Lung (tissue), 12 donors: ENCODE results near the gene SEPTIN1. TPM values are rescaled to one million over a fixed set of nuclear protein-coding genes. Genes with fewer than 3 reads are reported as not detected.
A peak's percentile ranks its signal among the peaks of the same experiment; 100 is the strongest.

ENCODE experiments used
- ATAC-seq: fragments of 200-7000 bp; cut with Tn5 transposase; one replicate; pipeline ENCODE4 v1.9.1; 2020; ENCODE audit warnings: moderate number of reproducible peaks; ENCODE audit not compliant: insufficient read depth, low FRiP score
- DNase-seq, 3 donors: peaks; one replicate each; pipeline ENCODE4 v3.0.0-alpha.2; 2013 to 2017
- H3K27ac ChIP-seq, 2 donors: one replicate each; pipeline ENCODE4 v1.5.1; 2013; ENCODE audit warnings: mild to moderate bottlenecking in 2 of 2, moderate library complexity in 2 of 2, control low read depth in 1 of 2, inconsistent platforms in 1 of 2, low read depth in 1 of 2, low read length in 1 of 2
- H3K27me3 ChIP-seq, 3 donors: one replicate each; pipeline ENCODE4 v1.5.1; 2013; ENCODE audit warnings: low read length in 2 of 3; ENCODE audit not compliant: control insufficient read depth in 3 of 3, insufficient read depth in 3 of 3
- H3K36me3 ChIP-seq, 4 donors: one replicate each; pipeline ENCODE4 v1.5.1; 2013; ENCODE audit warnings: low read length in 4 of 4, mild to moderate bottlenecking in 1 of 4, moderate library complexity in 1 of 4; ENCODE audit not compliant: control insufficient read depth in 4 of 4, insufficient read depth in 4 of 4
- H3K4me1 ChIP-seq, 5 donors: one replicate each; pipeline ENCODE4 v1.5.1; 2013; ENCODE audit warnings: low read length in 5 of 5, mild to moderate bottlenecking in 2 of 5, moderate library complexity in 1 of 5; ENCODE audit not compliant: control insufficient read depth in 5 of 5, insufficient read depth in 5 of 5
- H3K4me3 ChIP-seq: one replicate; pipeline ENCODE4 v1.5.1; 2013; ENCODE audit warnings: mild to moderate bottlenecking, control low read depth, moderate library complexity
- H3K9ac ChIP-seq, 2 donors: one replicate each; pipeline ENCODE4 v1.5.1; 2013; ENCODE audit warnings: low read length in 2 of 2, control low read depth in 1 of 2; ENCODE audit not compliant: insufficient read depth in 1 of 2
- H3K9me3 ChIP-seq, 4 donors: one replicate each; pipeline ENCODE4 v1.5.1; 2013; ENCODE audit warnings: low read length in 3 of 4, mild to moderate bottlenecking in 1 of 4, moderate library complexity in 1 of 4; ENCODE audit not compliant: control insufficient read depth in 4 of 4, insufficient read depth in 3 of 4
- WGBS, 2 donors: extraction: QIAGEN DNeasy Blood & Tissue Kit; methylation state at CpG; one replicate each; pipeline ENCODE4 v1.1.7; 2013; 5-methylcytosine and 5-hydroxymethylcytosine counted together
- polyA plus RNA-seq, 2 donors: library from polyadenylated mRNA; stranded (reverse); fragments of 200-250 nt; gene quantifications; one replicate each; pipeline ENCODE4 v1.2.1, GENCODE V29; 2013
- total RNA-seq, 2 donors: library from RNA; depleted of rRNA in 1 of 2; stranded (reverse); fragments of >200 nt in 1 of 2; gene quantifications; one replicate each; pipeline ENCODE4 v1.2.1, GENCODE V29; 2014 to 2021
- TF ChIP-seq, protein P1 (sequence below): IDR thresholded peaks from 2 replicates; pipeline ENCODE4 v1.5.1; 2012; ENCODE audit warnings: mild to moderate bottlenecking; ENCODE audit errors: control extremely low read depth, extremely low read depth
- donor health status: control.
- donor health status: control.
- donor health status: Bipolar disorder and iron deficiency.
- donor health status: healthy.
- donor health status: DM: yes; HTN: yes; CAD: no.

SEPTIN1 gene
- total and polyA plus RNA-seq, 4 donors: 3.3 to 7.3 (median 5.2) TPM

DNA sequence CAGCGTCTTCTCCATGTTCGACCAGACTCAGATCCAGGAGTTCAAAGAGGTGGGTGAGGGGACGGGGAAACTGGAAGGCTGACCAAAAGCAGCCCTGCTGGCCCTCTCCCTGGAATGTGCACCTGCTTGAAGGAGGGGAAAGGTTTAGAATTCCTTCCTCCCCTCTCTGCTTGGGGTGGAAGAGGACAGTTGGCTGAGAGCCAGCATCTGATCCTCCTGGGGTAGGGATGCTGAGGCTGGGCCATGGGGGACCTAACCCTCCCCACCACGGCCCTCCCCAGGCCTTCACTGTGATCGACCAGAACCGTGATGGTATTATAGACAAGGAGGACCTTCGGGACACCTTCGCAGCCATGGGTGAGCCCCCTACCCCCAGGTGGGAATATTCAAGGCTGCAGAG, 6.5 kb downstream of the SEPTIN1 start:
- WGBS, 2 donors: 91 to 94% methylated on average over 8 of the region's 8 CpGs
- DNase-seq (no peak), ATAC-seq (no peak)
- no peaks in the 10 kb centered on the region for H3K9me3 ChIP-seq
- no peak overlapping the region for H3K27ac ChIP-seq
- no peak overlapping the region for H3K4me3 ChIP-seq
- no peaks in the 10 kb centered on the region for H3K36me3 ChIP-seq
- H3K27me3 ChIP-seq: no peaks in the 10 kb centered on the region
- TF ChIP-seq, protein P1, sequence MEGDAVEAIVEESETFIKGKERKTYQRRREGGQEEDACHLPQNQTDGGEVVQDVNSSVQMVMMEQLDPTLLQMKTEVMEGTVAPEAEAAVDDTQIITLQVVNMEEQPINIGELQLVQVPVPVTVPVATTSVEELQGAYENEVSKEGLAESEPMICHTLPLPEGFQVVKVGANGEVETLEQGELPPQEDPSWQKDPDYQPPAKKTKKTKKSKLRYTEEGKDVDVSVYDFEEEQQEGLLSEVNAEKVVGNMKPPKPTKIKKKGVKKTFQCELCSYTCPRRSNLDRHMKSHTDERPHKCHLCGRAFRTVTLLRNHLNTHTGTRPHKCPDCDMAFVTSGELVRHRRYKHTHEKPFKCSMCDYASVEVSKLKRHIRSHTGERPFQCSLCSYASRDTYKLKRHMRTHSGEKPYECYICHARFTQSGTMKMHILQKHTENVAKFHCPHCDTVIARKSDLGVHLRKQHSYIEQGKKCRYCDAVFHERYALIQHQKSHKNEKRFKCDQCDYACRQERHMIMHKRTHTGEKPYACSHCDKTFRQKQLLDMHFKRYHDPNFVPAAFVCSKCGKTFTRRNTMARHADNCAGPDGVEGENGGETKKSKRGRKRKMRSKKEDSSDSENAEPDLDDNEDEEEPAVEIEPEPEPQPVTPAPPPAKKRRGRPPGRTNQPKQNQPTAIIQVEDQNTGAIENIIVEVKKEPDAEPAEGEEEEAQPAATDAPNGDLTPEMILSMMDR: no peak
- peaks cover 0 to 10% (median 5%) of the 10 kb centered on the region in 5 donors for H3K4me1 ChIP-seq
- H3K9ac ChIP-seq: no peak overlapping the region

DNA sequence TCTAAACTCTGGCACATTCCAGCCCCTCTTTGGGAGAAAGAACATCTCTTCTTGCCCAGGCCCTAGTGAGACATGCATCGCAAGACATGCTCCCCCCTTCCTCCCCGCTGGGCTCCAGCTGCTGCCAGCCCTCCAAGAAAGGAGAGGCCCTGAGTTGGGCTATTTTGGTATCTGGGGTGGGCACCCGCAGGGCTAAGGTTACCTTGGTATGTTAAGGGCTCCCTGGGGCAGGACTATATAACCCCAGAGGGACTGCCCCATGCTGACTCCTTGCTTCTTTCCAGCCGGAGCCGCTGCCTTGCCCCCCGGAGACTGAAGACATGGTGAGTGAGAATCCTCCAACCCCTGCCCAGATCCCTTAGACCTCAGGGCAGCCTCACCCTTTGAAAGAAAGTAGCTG, 7.8 kb downstream of the SEPTIN1 start, which contains the start of gene MYL11:
Gene MYL11 (plus strand): TSS at position 265 of the 400 bp plus-strand sequence. CDS start 56 bp downstream, at position 321.
- 93 to 96% methylated on average over 6 of the region's 6 CpGs for WGBS, 2 donors
- H3K36me3 ChIP-seq: no peaks in the 10 kb centered on the region
- TF ChIP-seq, protein P1: no peak
- H3K4me1 ChIP-seq: peaks cover 0 to 10% (median 5%) of the 10 kb centered on the region in 5 donors
- ATAC-seq: no peak
- H3K4me3 ChIP-seq: no peak within 1 kb of the TSS
- no peak for DNase-seq
- no peaks in the 10 kb centered on the region for H3K9me3 ChIP-seq
- H3K27me3 ChIP-seq: no peaks in the 10 kb centered on the region
- H3K9ac ChIP-seq: no peak within 1 kb of the TSS
- H3K27ac ChIP-seq: no peak within 1 kb of the TSS

DNA sequence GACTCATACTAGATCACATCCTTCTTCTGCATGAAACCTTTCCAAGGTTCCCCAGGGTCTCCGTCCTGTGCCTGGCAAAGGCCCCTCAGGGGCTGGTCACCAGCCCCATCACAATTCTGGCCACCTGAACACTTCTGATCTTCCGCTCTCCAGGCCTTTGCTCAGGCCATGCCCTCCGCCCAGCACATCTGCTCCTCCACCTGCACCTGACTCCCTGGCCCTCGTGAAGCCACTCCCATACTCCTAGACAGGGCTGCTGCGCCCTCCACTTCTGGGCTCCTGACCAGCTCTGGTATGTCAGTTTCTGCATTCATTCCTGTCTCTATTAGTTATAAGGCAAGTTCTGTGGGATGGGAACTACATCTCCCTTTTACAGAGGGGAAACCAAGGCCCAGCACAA, 9.6 kb downstream of the SEPTIN1 start:
- H3K4me3 ChIP-seq: no peak overlapping the region
- no peaks in the 10 kb centered on the region for H3K27me3 ChIP-seq
- DNase-seq (no peak), ATAC-seq (no peak)
- no peaks in the 10 kb centered on the region for H3K9me3 ChIP-seq
- no peaks in the 10 kb centered on the region for H3K36me3 ChIP-seq
- 80 to 86% methylated on average over 5 of the region's 5 CpGs for WGBS, 2 donors
- TF ChIP-seq, protein P1: no peak
- peaks cover under 1 to 22% (median 11%) of the 10 kb centered on the region in 5 donors for H3K4me1 ChIP-seq
- no peak overlapping the region for H3K27ac ChIP-seq
- H3K9ac ChIP-seq: no peak overlapping the region

DNA sequence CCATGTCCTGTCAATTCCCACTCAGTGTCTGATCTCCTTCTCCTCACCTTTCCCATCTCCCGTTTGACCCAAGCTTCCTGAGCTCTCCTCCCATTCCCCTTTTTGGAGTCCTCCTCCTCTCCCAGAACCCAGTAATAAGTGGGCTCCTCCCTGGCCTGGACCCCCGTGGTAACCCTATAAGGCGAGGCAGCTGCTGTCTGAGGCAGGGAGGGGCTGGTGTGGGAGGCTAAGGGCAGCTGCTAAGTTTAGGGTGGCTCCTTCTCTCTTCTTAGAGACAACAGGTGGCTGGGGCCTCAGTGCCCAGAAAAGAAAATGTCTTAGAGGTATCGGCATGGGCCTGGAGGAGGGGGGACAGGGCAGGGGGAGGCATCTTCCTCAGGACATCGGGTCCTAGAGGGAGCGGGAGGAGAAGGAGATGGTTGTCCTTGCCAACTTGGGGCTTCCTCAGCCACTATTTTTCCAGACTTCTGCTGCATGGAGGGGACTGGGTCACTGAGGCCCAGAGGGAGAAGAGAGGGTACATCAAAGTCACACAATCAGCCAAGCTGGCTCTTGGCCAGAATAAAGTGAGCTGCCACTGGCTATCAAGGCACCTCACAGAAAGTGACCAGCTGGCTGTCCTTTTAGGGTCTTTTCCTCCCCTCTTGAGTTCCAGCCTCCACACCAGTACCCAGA, 10.2 kb downstream of the SEPTIN1 start:
- Histone ChIP-seq H3K27ac (peak overlapping the region in 1 of 2 donors; percentile 88), H3K9ac (no peak overlapping the region), H3K9me3 (no peaks in the 10 kb centered on the region), H3K4me1 (peaks cover 6 to 27% (median 16%) of the 10 kb centered on the region in 5 donors), H3K36me3 (peaks cover 0 to 5% (median 2%) of the 10 kb centered on the region in 4 donors), H3K27me3 (no peaks in the 10 kb centered on the region), H3K4me3 (no peak overlapping the region)
- DNase-seq (no peak), ATAC-seq (no peak)
- WGBS, 2 donors: 78 to 93% methylated on average over 6 of the region's 6 CpGs
- TF ChIP-seq, protein P1: no peak
